B cell (primary cell): ENCODE data around the gene CAPG. TPM values are rescaled to one million over a fixed set of nuclear protein-coding genes. Genes with fewer than 3 reads are reported as not detected.

Experiments
- ATAC-seq: fragments of 200-7000 bp; cut with Tn5 transposase; one replicate; pipeline ENCODE4 v1.10.0; 2021; ENCODE audit warnings: low read depth, mild to moderate bottlenecking, moderate number of reproducible peaks, moderate library complexity
- CTCF ChIA-PET: fragments of 350-600 bp; sonication (Branson Sonifier 250); formaldehyde crosslinking; loops from one replicate; lab custom pipeline; 2021; ENCODE audit warnings: antibody characterized with exemption, inconsistent platforms; lab: Charles Lee
- POLR2A ChIA-PET: fragments of 350-600 bp; sonication (Branson Sonifier 250); formaldehyde crosslinking; loops from one replicate; lab custom pipeline; 2021; ENCODE audit warnings: antibody characterized with exemption; lab: Charles Lee
- DNase-seq: peaks from one replicate; pipeline ENCODE4 v3.0.0; 2013
- H2AFZ ChIP-seq: 2 replicates; pipeline ENCODE4 v1.6.1; 2012; ENCODE audit warnings: mild to moderate bottlenecking, low read depth, low read length; ENCODE audit not compliant: insufficient read depth, poor library complexity, severe bottlenecking
- H3K27ac ChIP-seq, 2 donors: 1 replicate in 1 of 2; 2 replicates in 1 of 2; pipeline ENCODE4 v1.5.1; 2012 to 2013; ENCODE audit warnings: low read length in 2 of 2, mild to moderate bottlenecking in 2 of 2, moderate library complexity in 1 of 2
- H3K27me3 ChIP-seq, 4 experiments: fragments of 200-600 bp in 1 of 4; sonication (generic) in 1 of 4; replicated peaks in 1 of 4; 1 replicate in 2 of 4; 2 replicates in 2 of 4; pipeline versions ENCODE4 v1.6.1 to v1.7.0; 2013 to 2016; ENCODE audit warnings: low read length in 3 of 4, mild to moderate bottlenecking in 2 of 4, mixed read lengths in 1 of 4, moderate library complexity in 1 of 4; ENCODE audit not compliant: insufficient read depth in 4 of 4, control insufficient read depth in 3 of 4; ENCODE audit errors: control extremely low read depth in 1 of 4
- H3K36me3 ChIP-seq, 2 experiments: replicated peaks in 1 of 2; 1 replicate in 1 of 2; 2 replicates in 1 of 2; pipeline versions ENCODE4 v1.6.1 to v1.7.1; 2013; ENCODE audit warnings: low read length in 1 of 2; ENCODE audit not compliant: insufficient read depth in 2 of 2, control insufficient read depth in 1 of 2; ENCODE audit errors: control extremely low read depth in 1 of 2, extremely low read depth in 1 of 2
- H3K4me1 ChIP-seq, 2 donors: fragments of 200-600 bp in 1 of 2; sonication (generic) in 1 of 2; 1 replicate in 1 of 2; 2 replicates in 1 of 2; pipeline versions ENCODE4 v1.5.1 to v1.6.1; 2013 to 2017; ENCODE audit warnings: low read length in 2 of 2; ENCODE audit not compliant: control insufficient read depth in 2 of 2, insufficient read depth in 2 of 2
- H3K4me2 ChIP-seq: replicated peaks from 2 replicates; pipeline ENCODE3; 2012; ENCODE audit warnings: mild to moderate bottlenecking, low read depth, low read length; ENCODE audit not compliant: poor library complexity, severe bottlenecking
- H3K4me3 ChIP-seq, 5 experiments: fragments of 200-600 bp in 1 of 5; sonication (generic) in 1 of 5; 1 replicate in 3 of 5; 2 replicates in 2 of 5; pipeline versions ENCODE4 v1.5.1 to v1.7.0; 2011 to 2016; ENCODE audit warnings: low read length in 4 of 5, mild to moderate bottlenecking in 4 of 5, low read depth in 2 of 5, control low read depth in 1 of 5, moderate library complexity in 1 of 5; ENCODE audit not compliant: insufficient read depth in 1 of 5; ENCODE audit errors: control extremely low read depth in 1 of 5, extremely low read depth in 1 of 5
- H3K79me2 ChIP-seq: fragments of 200-600 bp; sonication (generic); one replicate; pipeline ENCODE4 v1.6.0; 2016; ENCODE audit warnings: low read length; ENCODE audit not compliant: control insufficient read depth, insufficient read depth
- H3K9ac ChIP-seq: fragments of 200-600 bp; sonication (generic); 2 replicates; pipeline ENCODE4 v1.6.1; 2017; ENCODE audit warnings: mild to moderate bottlenecking, low read length, moderate library complexity
- H3K9me3 ChIP-seq, 3 donors: one replicate each; pipeline versions ENCODE4 v1.6.1 to v1.7.1; 2013; ENCODE audit warnings: low read length in 2 of 3; ENCODE audit not compliant: control insufficient read depth in 2 of 3, insufficient read depth in 1 of 3; ENCODE audit errors: control extremely low read depth in 1 of 3
- H4K20me1 ChIP-seq: 2 replicates; pipeline ENCODE4 v1.6.0; 2012; ENCODE audit warnings: mild to moderate bottlenecking, low read length; ENCODE audit not compliant: insufficient read depth, control insufficient read depth, poor library complexity, severe bottlenecking
- H3K27ac Mint-ChIP-seq: one replicate; pipeline ENCODE4 v1.8.0; 2021; ENCODE audit warnings: mixed read lengths
- H3K27me3 Mint-ChIP-seq: one replicate; pipeline ENCODE4 v1.8.0; 2021; ENCODE audit warnings: mixed read lengths
- H3K4me1 Mint-ChIP-seq: one replicate; pipeline ENCODE4 v1.8.0; 2021; ENCODE audit warnings: mixed read lengths
- H3K4me3 Mint-ChIP-seq: one replicate; pipeline ENCODE4 v1.8.0; 2021; ENCODE audit warnings: mixed read lengths
- H3K9me3 Mint-ChIP-seq: one replicate; pipeline ENCODE4 v1.8.0; 2022; ENCODE audit warnings: mixed read lengths; ENCODE audit not compliant: insufficient read depth
- CTCF ChIP-seq: fragments of 200-600 bp; IDR thresholded peaks from one replicate; pipeline ENCODE4 v1.8.0; 2022; ENCODE audit warnings: antibody characterized with exemption, mild to moderate bottlenecking
- EZH2 ChIP-seq: IDR thresholded peaks from 2 replicates; pipeline ENCODE4 v1.6.1; 2012; ENCODE audit warnings: borderline replicate concordance, low read depth, mild to moderate bottlenecking, moderate library complexity, low read length; ENCODE audit not compliant: insufficient read depth, poor library complexity, severe bottlenecking
- WGBS: methylation state at CpG from one replicate; pipeline ENCODE4 v1.1.5; 2013; ENCODE audit warnings: missing lambda C conversion rate; ENCODE audit not compliant: insufficient coverage; 5-methylcytosine and 5-hydroxymethylcytosine counted together
- intact Hi-C: fragments of 100-400 bp; cut with micrococcal nuclease; formaldehyde crosslinking; loops from one replicate; pipeline ENCODE4 v1.10.0; 2022
- polyA plus RNA-seq: library from polyadenylated mRNA; depleted of rRNA; stranded (reverse); fragments of >200 nt; gene quantifications from 2 replicates; pipeline ENCODE4 v1.2.3, GENCODE V29; 2012
- total RNA-seq, 2 donors: library from RNA; stranded (reverse); fragments of 120-200 nt in 1 of 2; gene quantifications; 1 replicate in 1 of 2; 2 replicates in 1 of 2; pipeline versions ENCODE4 v1.2.3 to v1.2.4, GENCODE V29; 2013 to 2022

Gene CAPG
- total and polyA plus RNA-seq, 2 donors (not counting 1 experiment from before 2014, with no cell fraction given) = 158 to 210 TPM

- Mint-ChIP-seq H3K27ac (no peak overlapping the region), H3K4me3 (no peak overlapping the region), H3K4me1 (peaks cover 23% of the 10 kb centered on the region), H3K9me3 (no peaks in the 10 kb centered on the region), H3K27me3 (no peaks in the 10 kb centered on the region)
- Histone ChIP-seq H3K27ac (no peak overlapping the region), H3K79me2 (no peaks in the 10 kb centered on the region), H3K4me2 (no peak overlapping the region), H3K4me1 (peaks cover 18 to 19% of the 10 kb centered on the region in 2 donors), H2AFZ (no peak overlapping the region), H3K9ac (no peak overlapping the region), H3K9me3 (no peaks in the 10 kb centered on the region), H3K27me3 (no peaks in the 10 kb centered on the region), H3K36me3 (peaks cover 5 to 79% of the 10 kb centered on the region in 2 experiments), H4K20me1 (no peaks in the 10 kb centered on the region), H3K4me3 (no peak overlapping the region)
- WGBS = 93% methylated on average over 4 of the region's 4 CpGs
- no peak for ATAC-seq
- ChIA-PET POLR2A (no interaction called here), CTCF (no interaction called here)
- TF ChIP-seq EZH2 = no peak
- intact Hi-C loops = no loop called here
- DNase-seq = no peak
Observed at GRCh38 chr2:85397925-85398331, 12.2 kb downstream of the CAPG start.

- Mint-ChIP-seq H3K27me3 (no peaks in the 10 kb centered on the region), H3K27ac (peak overlapping the region; percentile 72), H3K4me1 (peaks cover 25% of the 10 kb centered on the region), H3K9me3 (no peaks in the 10 kb centered on the region), H3K4me3 (no peak overlapping the region)
- no peak overlapping the region for H3K4me2 ChIP-seq
- no peak overlapping the region for H3K4me3 ChIP-seq
- H3K9me3 ChIP-seq = no peaks in the 10 kb centered on the region
- H3K36me3 ChIP-seq = peaks cover 5 to 77% of the 10 kb centered on the region in 2 experiments
- H3K27ac ChIP-seq = peak overlapping the region in 1 of 2 donors; percentile 48
- TF ChIP-seq EZH2 (no peak), CTCF (no peak)
- intact Hi-C loops = no loop called here
- H3K4me1 ChIP-seq = peaks cover 18 to 19% of the 10 kb centered on the region in 2 donors
- CTCF ChIA-PET = interaction anchor here (1.3 kb wide), 1 partner anchor 11 kb away, joined by 3 read pairs; no protein-coding TSS in a partner anchor
- no peak overlapping the region for H2AFZ ChIP-seq
- POLR2A ChIA-PET = no interaction called here
- WGBS = 100% methylated on average over 3 of the region's 5 CpGs
- no peak overlapping the region for H3K9ac ChIP-seq
- no peaks in the 10 kb centered on the region for H3K27me3 ChIP-seq
- DNase-seq (no peak), ATAC-seq (no peak)
- H4K20me1 ChIP-seq = no peaks in the 10 kb centered on the region
- no peaks in the 10 kb centered on the region for H3K79me2 ChIP-seq
Observed at GRCh38 chr2:85396531-85397470, 13.4 kb downstream of the CAPG start.
